Transverse colon (tissue), 4 donors: ENCODE measurements around the gene GRM7. TPM values are rescaled to one million over a fixed set of nuclear protein-coding genes. Genes with fewer than 3 reads are reported as not detected.

Experiments
- DNase-seq: peaks from one replicate; pipeline ENCODE4 v3.0.0-alpha.2; 2019
- H3K27ac ChIP-seq, 4 donors: fragments of 200-600 bp; sonication (generic); 2 replicates each; pipeline ENCODE4 v1.5.1; 2016 to 2018; ENCODE audit warnings: inconsistent platforms in 4 of 4
- H3K27me3 ChIP-seq: fragments of 200-600 bp; sonication (generic); 2 replicates; pipeline ENCODE4 v1.5.1; 2017; ENCODE audit warnings: inconsistent platforms
- H3K36me3 ChIP-seq, 4 donors: fragments of 200-600 bp; sonication (generic); 2 replicates each; pipeline ENCODE4 v1.5.1; 2017 to 2019; ENCODE audit warnings: inconsistent platforms in 4 of 4
- H3K4me1 ChIP-seq, 4 donors: fragments of 200-600 bp; sonication (generic); 2 replicates each; pipeline ENCODE4 v1.5.1; 2017 to 2020; ENCODE audit warnings: inconsistent platforms in 4 of 4
- H3K4me3 ChIP-seq, 4 donors: fragments of 200-600 bp; sonication (generic); 1 replicate in 1 of 4; 2 replicates in 3 of 4; pipeline versions ENCODE4 v1.5.1 to v1.6.1; 2017 to 2019; ENCODE audit warnings: inconsistent platforms in 4 of 4
- H3K9me3 ChIP-seq, 2 donors: fragments of 200-600 bp; sonication (generic); 2 replicates each; pipeline ENCODE4 v1.5.1; 2017 to 2019; ENCODE audit warnings: inconsistent platforms in 2 of 2
- EP300 ChIP-seq: sonication (generic); formaldehyde crosslinking; IDR thresholded peaks from one replicate; pipeline ENCODE4 v1.6.1; 2017; ENCODE audit warnings: antibody characterized with exemption, low read depth
- POLR2A ChIP-seq: fragments of 450-650 bp; IDR thresholded peaks from one replicate; pipeline ENCODE4 v1.6.1; 2016; ENCODE audit warnings: antibody characterized with exemption, mild to moderate bottlenecking, moderate library complexity
- POLR2AphosphoS5 ChIP-seq, 3 donors: sonication (generic); formaldehyde crosslinking; IDR thresholded peaks; one replicate each; pipeline ENCODE4 v1.6.1; 2016; ENCODE audit warnings: antibody characterized with exemption in 3 of 3
- WGBS, 2 donors: methylation state at CpG; one replicate each; pipeline ENCODE4 v1.1.5; 2018; ENCODE audit warnings: low coverage in 1 of 2; 5-methylcytosine and 5-hydroxymethylcytosine counted together
- in situ Hi-C, 4 donors: fragments of 200-750 bp; cut with MboI; loops; one replicate each; pipeline versions ENCODE4 v1.15.0 to v1.15.1; 2017; ENCODE audit warnings: low sequenced_read_pairs in 3 of 4, low pct_ligation_motif_present in 1 of 4, low pct_unique_long_range_greater_than_20kb in 1 of 4
- intact Hi-C: fragments of 100-400 bp; cut with DNase I; formaldehyde crosslinking; loops from one replicate; pipeline ENCODE4 v1.15.1; 2023; ENCODE audit warnings: low total_unique reads
- total RNA-seq, 4 donors: library from RNA; depleted of rRNA; stranded (reverse); fragments of >200 nt; gene quantifications; one replicate each; pipeline ENCODE4 v1.1.0, GENCODE V29; 2016
- TF ChIP-seq, protein P1 (sequence below), 5 experiments: fragments of 200-600 bp in 3 of 5; fragments of 450-650 bp in 2 of 5; sonication (generic) in 3 of 5; IDR thresholded peaks; 1 replicate in 2 of 5; 2 replicates in 3 of 5; pipeline ENCODE4 v1.5.1; 2016 to 2017; ENCODE audit warnings: antibody characterized with exemption in 5 of 5, inconsistent platforms in 3 of 5, mild to moderate bottlenecking in 2 of 5, moderate library complexity in 1 of 5

The GRM7 gene
- total RNA-seq, 4 donors from 2014 or later, result 0.14 to 0.20 (median 0.16) TPM; not detected in 1

DNA sequence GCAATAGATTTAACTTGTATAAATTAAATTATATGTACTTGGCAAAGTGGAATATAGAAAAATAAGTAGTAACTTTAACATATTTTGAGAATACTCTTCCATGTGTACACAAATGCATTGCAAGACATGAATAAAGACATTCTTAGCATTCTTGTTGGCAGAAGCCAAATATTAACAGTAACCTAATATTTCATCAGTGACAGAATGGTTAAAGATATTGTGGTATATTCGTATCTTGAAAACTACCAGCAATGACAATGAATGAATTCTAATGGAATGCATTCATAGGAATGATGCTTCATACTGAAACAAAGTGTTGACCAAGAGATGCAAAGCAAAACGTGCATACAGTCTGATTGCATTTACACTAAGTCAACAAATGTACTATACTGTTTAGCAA, 524.7 kb downstream of the GRM7 start:
- Histone ChIP-seq H3K27me3 (no peaks in the 10 kb centered on the region), H3K9me3 (no peaks in the 10 kb centered on the region), H3K4me1 (peaks cover 0 to 23% (median 7%) of the 10 kb centered on the region in 4 donors), H3K4me3 (no peak overlapping the region), H3K36me3 (no peaks in the 10 kb centered on the region), H3K27ac (no peak overlapping the region)
- 61 to 63% methylated on average over 2 of the region's 2 CpGs for WGBS, 2 donors
- in situ Hi-C loops, result no loop called here
- no peak for TF ChIP-seq EP300
- no peak for TF ChIP-seq POLR2A
- TF ChIP-seq, protein P1, sequence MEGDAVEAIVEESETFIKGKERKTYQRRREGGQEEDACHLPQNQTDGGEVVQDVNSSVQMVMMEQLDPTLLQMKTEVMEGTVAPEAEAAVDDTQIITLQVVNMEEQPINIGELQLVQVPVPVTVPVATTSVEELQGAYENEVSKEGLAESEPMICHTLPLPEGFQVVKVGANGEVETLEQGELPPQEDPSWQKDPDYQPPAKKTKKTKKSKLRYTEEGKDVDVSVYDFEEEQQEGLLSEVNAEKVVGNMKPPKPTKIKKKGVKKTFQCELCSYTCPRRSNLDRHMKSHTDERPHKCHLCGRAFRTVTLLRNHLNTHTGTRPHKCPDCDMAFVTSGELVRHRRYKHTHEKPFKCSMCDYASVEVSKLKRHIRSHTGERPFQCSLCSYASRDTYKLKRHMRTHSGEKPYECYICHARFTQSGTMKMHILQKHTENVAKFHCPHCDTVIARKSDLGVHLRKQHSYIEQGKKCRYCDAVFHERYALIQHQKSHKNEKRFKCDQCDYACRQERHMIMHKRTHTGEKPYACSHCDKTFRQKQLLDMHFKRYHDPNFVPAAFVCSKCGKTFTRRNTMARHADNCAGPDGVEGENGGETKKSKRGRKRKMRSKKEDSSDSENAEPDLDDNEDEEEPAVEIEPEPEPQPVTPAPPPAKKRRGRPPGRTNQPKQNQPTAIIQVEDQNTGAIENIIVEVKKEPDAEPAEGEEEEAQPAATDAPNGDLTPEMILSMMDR (IDR thresholded peaks at IDR 0.05), result no peak
- TF ChIP-seq POLR2AphosphoS5 (IDR thresholded peaks at IDR 0.05), result no peak
- DNase-seq, result no peak
- intact Hi-C loops, result no loop called here

DNA sequence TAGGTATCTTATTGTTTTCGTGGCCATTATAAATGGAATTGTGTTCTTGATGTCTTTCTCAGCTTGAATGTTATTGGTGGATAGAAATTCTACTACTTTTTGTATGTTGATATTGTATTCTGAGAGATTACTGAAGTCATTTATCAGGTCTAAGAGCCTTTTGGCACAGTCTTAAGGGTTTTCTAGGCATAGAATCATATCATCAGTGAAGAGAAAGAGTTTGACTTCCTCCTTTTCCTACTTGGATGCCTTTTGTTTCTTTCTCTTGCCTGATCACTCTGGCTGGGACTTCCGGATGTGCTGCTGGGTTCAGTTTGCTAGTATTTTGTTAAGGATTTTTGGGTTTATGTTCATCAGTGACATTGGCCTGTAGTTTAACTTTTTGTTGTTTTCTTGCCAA, 527.1 kb downstream of the GRM7 start:
- in situ Hi-C loops, result no loop called here
- 85 to 87% methylated on average over 2 of the region's 2 CpGs for WGBS, 2 donors
- H3K27ac ChIP-seq, result no peak overlapping the region
- DNase-seq, result no peak
- intact Hi-C loops, result no loop called here
- H3K36me3 ChIP-seq, result no peaks in the 10 kb centered on the region
- H3K4me3 ChIP-seq, result no peak overlapping the region
- no peaks in the 10 kb centered on the region for H3K27me3 ChIP-seq
- H3K4me1 ChIP-seq, result peaks cover 0 to 11% (median under 1%) of the 10 kb centered on the region in 4 donors
- no peaks in the 10 kb centered on the region for H3K9me3 ChIP-seq
- TF ChIP-seq POLR2AphosphoS5 (IDR thresholded peaks at IDR 0.05), result no peak
- no peak for TF ChIP-seq EP300
- no peak for TF ChIP-seq POLR2A
- TF ChIP-seq, protein P1 (IDR thresholded peaks at IDR 0.05), result no peak

DNA sequence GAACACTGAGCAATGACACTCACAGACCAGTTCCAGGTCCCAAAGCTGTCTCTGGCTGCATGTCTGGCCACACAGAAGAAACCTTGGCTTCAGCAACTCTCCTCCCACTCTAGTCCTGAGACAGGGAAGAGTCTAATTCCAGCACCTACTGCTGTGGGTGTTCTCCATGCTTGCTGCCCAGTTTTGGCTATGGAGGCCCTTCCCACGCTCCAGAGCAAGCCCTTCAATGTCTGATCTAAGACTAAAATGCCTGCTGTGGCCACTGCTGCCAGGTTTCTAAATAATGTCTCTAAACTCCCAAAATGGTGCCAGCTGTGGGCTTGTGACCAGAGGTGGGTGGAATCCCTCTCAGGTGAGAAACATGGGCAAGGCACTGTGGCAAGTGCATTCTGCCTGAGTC, 531.3 kb downstream of the GRM7 start:
- Histone ChIP-seq H3K9me3 (no peaks in the 10 kb centered on the region), H3K27me3 (no peaks in the 10 kb centered on the region), H3K4me1 (no peaks in the 10 kb centered on the region), H3K36me3 (no peaks in the 10 kb centered on the region), H3K4me3 (no peak overlapping the region), H3K27ac (no peak overlapping the region)
- in situ Hi-C loops (no loop called here), intact Hi-C loops (no loop called here)
- DNase-seq, result no peak
- 90% methylated on average over 1 of the region's 1 CpG; no CpG with 5 or more reads in 1 of the 2 donors for WGBS, 2 donors
- TF ChIP-seq POLR2AphosphoS5 (IDR thresholded peaks at IDR 0.05) (no peak), POLR2A (no peak), EP300 (no peak)
- TF ChIP-seq, protein P1 (IDR thresholded peaks at IDR 0.05), result no peak

DNA sequence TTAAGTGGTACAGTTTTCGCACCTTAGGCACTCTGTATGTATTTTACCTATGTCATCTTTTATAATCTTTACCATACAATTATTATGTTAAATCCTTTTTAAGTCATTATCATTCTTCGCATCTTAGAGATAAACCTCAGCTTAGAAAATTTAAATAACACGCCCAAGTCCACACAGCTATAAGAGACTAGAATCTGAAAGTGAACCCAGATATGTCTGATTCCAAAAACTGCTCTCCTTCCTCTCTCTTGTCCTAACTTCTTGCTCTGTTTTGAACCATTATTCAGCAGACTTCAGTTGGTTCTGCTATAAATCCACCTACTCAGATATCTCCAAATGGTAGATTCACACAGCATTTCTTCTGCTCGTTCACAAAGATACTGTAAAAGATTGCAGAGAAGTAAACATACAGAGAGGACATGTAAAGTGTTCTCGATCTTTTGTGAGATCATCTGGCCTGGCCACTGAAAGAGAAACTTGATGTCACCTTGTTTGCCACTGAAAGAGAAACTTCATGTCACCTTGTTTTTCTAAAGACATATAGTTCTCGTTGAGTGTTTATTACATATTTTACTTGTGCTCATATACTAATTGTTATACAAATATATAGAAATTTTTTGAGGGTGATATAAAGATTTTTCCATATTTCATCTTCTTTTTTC, 533.2 kb downstream of the GRM7 start:
- in situ Hi-C loops, result no loop called here
- intact Hi-C loops, result no loop called here
- WGBS, 2 donors, result 83 to 88% methylated on average over 6 of the region's 6 CpGs
- Histone ChIP-seq H3K36me3 (no peaks in the 10 kb centered on the region), H3K27ac (no peak overlapping the region), H3K4me3 (no peak overlapping the region), H3K27me3 (no peaks in the 10 kb centered on the region), H3K4me1 (no peaks in the 10 kb centered on the region), H3K9me3 (no peaks in the 10 kb centered on the region)
- DNase-seq, result no peak
- TF ChIP-seq POLR2A, result no peak
- no peak for TF ChIP-seq POLR2AphosphoS5 (IDR thresholded peaks at IDR 0.05)
- TF ChIP-seq EP300, result no peak
- TF ChIP-seq, protein P1 (IDR thresholded peaks at IDR 0.05), result no peak
